ENCODE data around the gene RPS6KA2.
"Not testable (repeated sequence)": the region's sequence is repeated elsewhere in the genome, so short reads cannot be mapped to it uniquely, and the experiment has no call there.

Gene RPS6KA2

DNA sequence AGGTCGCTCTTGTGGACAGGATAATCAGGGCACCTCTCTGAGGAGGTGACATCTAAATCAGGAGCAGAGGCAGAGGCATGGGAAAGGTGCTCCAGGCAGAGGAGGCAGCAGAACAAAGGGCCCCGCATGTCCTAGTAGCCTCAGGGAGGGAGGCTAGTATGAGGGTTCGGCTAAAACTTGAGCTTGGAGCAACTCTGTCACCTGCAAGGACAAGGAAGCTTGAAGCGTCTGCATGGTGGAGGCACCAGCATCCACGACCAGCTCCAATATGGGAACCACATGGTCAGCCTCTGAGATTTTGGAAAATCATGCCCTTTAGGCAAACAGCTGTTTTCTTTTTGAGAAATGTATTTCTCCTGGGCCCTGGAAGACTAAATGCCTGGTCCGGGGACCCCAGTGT lies 231.3 kb downstream of the RPS6KA2 start:
- DNase-seq (ENCODE audit: low spot score), result no peak

DNA sequence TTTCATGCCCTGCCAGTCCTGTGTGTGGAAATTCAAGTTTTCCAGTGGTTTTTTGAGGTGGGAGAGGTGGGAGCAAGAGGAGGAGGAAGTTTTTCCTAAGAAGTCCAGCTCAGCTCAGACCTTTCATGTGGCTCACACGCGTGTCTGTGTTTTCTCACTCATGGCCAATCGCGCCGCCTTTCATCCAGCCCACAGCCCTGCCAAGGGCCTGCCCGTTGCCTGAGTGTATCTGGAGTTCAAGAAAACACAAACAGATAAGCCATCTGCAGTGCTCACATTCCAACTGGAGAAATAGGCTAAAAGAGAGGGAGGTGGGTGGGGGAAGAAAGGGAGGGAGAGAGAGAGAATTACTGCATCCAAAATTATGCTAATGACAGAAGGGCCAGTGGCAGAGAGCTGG lies 231.7 kb downstream of the RPS6KA2 start:
- no peak for DNase-seq (ENCODE audit: low spot score)

DNA sequence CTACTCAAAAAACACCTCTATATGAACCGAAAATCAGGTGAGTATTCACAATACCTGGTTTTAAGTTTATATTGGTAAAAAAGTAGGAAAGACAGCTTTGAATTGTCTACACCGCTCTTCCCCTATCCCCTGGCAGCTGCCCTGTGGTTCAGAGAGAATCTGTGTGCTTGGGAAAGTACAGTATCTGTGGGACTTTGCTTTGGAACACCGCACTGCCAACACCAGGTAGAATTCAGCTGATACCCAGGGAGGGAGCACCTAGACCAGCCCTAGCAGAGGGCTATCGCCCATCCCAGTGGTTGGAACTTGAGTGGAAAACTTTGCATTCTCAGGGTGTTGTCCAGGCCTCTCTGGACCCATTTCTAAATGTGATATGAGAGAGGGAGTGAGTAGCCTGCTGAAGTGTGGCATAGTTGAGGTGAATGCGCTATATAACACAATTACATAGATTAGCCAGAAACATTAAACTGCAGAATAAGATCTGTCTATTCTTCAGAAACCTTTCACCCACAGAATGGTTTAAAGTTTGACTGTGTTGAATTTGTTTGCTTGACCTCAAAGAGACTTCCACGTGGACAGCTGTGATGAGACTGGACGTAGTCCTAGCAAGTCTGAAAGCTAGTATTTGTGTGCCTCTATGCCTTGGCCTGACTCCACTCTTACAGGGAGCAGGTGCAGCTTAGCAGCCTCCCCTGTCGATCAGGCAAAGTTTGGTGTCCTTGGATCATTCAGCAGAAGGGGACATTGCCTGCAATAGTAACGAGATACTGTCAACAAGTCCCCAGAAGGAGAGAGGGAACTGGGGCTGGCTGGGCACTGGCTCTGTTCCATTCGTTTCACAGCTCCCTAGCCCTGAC lies 232.8 kb downstream of the RPS6KA2 start:
- no peak for DNase-seq (ENCODE audit: low spot score)

DNA sequence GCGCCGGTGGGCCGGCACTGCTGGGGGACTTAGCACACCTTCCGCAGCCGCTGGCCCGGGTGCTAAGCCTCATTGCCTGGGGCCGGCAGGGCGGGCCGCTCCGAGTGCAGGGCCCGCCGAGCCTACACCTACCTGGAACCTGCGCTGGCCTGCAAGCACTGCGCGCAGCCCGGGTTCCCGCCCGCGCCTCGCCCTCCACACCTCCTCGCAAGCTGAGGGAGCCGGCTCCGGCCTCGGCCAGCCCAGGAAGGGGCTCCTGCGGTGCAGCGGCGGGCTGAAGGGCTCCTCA lies 233.6 kb downstream of the RPS6KA2 start:
- DNase-seq (ENCODE audit: low spot score), result no peak

DNA sequence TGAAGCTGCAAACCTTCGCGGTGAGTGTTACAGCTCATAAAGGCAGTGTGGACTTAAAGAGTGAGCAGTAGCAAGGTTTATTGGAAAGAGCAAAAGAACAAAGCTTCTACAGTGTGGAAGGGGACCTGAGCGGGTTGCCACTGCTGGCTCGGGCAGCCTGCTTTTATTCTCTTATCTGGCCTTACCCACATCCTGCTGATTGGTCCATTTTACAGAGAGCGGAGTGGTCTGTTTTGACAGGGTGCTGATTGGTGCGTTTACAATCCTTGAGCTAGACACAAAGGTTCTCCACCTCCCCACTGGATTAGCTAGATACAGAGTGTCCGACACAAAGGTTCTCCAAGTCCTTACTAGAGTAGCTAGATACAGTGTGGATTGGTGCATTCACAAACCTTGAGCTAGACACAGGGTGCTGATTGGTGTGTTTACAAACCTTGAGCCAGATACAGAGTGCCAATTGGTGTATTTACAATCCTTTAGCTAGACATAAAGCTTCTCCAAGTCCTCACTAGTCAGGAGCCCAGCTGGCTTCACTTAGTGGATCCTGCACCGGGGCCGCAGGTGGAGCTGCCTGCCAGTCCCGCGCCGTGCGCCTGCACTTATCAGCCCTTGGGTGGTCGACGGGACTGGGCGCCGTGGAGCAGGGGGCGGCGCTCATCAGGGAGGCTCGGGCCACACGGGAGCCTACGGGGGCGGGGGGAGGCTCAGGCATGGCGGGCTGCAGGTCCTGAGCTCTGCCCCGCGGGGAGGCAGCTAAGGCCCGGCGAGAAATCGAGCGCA lies 234.1 kb downstream of the RPS6KA2 start:
- DNase-seq (ENCODE audit: low spot score), result not testable (repeated sequence)

GRCh38 chr6:166389119-166389518 lies 237.9 kb downstream of the RPS6KA2 start:
- no peak for DNase-seq (ENCODE audit: low spot score)

GRCh38 chr6:166388290-166389004 lies 238.6 kb downstream of the RPS6KA2 start:
- no peak for DNase-seq (ENCODE audit: low spot score)

DNA sequence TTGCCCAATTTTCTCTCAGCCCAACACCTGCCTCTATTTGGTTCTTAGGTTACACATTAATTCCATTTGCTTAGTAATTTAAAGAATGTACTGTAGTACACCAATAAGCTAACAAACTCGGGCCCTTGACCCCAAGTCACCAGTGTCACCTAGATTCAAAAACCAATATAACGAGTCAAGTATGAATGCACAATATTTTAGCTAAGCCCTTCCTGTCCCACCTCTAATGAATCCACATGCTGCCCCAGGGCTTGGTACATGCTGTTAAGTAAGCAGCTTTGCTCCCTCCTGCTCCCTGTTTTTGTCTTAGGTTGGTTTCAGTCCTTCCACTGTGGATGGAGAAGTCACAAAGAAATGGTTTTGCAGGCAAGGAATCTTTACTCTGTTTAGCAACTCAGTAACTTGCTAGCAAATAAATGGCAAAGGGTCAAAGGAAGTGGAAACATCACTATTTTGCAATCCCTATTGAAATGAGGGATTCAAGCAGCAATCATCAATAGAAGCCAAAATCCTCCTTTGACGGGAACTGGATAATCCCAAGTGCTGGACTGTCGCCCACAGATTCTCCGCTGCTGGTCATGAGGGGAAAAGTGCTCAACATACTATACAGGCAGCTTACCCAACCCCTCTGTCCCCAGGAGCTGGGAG lies 239.3 kb downstream of the RPS6KA2 start:
- no peak for DNase-seq (ENCODE audit: low spot score)

GRCh38 chr6:166387098-166387497 lies 240.0 kb downstream of the RPS6KA2 start:
- not testable (repeated sequence) for DNase-seq (ENCODE audit: low spot score)

GRCh38 chr6:166386111-166386510 lies 240.9 kb downstream of the RPS6KA2 start:
- no peak for DNase-seq (ENCODE audit: low spot score)

DNA sequence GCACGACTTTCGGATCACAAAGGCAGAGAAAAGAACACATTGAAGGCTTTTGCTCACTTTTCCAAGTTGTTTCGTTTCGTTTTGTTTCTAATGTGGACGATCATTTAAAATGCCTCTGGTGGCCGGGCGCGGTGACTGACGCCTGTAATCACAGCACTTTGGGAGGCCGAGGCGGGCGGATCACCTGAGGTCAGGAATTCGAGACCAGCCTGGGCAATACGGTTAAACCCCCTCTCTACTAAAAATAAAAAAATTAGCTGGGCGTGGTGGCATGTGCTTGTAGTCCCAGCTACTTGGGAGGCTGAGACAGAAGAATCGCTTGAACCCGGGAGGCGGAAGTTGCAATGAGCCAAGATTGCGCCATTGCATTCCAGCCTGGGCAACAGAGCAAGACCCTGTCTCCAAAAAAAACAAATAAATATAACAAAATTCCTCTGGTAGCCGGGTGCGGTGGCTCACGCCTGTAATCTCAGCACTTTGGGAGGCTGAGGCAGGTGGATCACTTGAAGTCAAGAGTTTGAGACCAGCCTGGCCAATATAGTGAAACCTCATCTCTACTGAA lies 243.2 kb downstream of the RPS6KA2 start:
- not testable (repeated sequence) for DNase-seq (ENCODE audit: low spot score)

GRCh38 chr6:166382933-166383801 lies 243.9 kb downstream of the RPS6KA2 start, which contains the start of gene MPC1:
Gene MPC1 (minus strand): TSS chr6:166382940. CDS start chr6:166382876, 64 bp downstream.
- DNase-seq (ENCODE audit: low spot score), result peak; percentile 88

GRCh38 chr6:166382500-166382932 lies 244.5 kb downstream of the RPS6KA2 start:
- DNase-seq (ENCODE audit: low spot score), result no peak

- peak; percentile 63 for DNase-seq (ENCODE audit: low spot score)
Measured at GRCh38 chr6:166381733-166382499, 245.1 kb downstream of the RPS6KA2 start.

- DNase-seq (ENCODE audit: low spot score), result no peak
Measured at GRCh38 chr6:166381381-166381732, 245.7 kb downstream of the RPS6KA2 start.

- no peak for DNase-seq (ENCODE audit: low spot score)
Measured at GRCh38 chr6:166379800-166380199, 247.3 kb downstream of the RPS6KA2 start.

- no peak for DNase-seq (ENCODE audit: low spot score)
Measured at GRCh38 chr6:166379103-166379586, 247.9 kb downstream of the RPS6KA2 start.

GRCh38 chr6:166377721-166378120 lies 249.3 kb downstream of the RPS6KA2 start:
- DNase-seq (ENCODE audit: low spot score), result no peak

GRCh38 chr6:166375013-166375412 lies 252.0 kb downstream of the RPS6KA2 start:
- no peak for DNase-seq (ENCODE audit: low spot score)

DNA sequence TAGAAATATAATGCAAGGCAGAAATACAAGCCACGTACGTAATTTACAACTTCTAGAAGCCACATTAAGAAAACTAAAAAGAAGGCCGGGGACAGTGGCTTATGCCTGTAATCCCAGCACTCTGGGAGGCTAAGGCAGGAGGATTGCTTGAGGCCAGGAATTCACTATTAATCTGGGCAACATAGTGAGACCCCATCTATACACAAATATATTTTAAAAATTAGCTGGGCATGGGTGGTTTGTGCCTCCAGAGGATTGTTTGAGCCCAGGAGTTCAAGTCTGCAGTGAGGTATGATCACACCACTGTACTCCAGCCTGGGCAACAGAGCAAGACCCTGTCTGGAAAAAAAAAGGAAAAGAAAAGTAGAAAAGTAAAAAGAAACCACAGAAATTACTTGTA lies 256.6 kb downstream of the RPS6KA2 start:
- no peak for DNase-seq (ENCODE audit: low spot score)
